Stimulated activated CD8-positive, alpha-beta memory T cell treated with anti-CD3 and anti-CD28 coated beads, Interleukin-4, amount 100 ng/mL, for 48 hours (primary cell): ENCODE data around the gene FAM53B.

ENCODE experiments used
- DNase-seq: peaks from one replicate; pipeline ENCODE4 v3.0.0-alpha.2; 2020

FAM53B gene

DNA sequence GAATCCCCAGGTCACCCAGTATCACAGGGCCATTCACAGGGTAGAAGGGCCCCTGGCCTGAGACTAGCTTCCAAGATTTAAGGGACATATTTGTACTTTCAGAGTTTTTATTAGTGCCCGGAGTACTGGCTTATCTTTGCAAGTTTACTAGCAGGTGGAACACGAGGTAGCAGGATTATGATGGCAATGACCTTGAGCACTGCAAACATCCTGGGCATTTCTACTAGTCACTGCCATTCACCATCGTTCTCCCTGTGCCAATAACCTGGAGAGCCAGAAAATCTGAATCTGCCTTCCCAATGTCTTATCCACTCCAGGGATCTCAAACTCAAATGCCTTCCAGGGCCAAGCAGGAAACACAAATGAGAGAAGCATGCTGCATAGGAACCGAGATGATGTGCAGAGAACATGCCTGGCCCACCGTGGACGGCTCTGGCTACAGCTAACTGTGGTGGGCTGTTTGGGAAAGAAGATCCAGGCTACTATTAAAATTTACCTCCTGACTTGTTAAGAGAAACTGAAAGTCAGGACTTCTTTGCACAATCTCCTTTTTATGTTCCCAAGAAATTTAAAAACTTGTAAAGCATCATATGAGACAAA, 16.7 kb downstream of the FAM53B start:
- DNase-seq: no peak

DNA sequence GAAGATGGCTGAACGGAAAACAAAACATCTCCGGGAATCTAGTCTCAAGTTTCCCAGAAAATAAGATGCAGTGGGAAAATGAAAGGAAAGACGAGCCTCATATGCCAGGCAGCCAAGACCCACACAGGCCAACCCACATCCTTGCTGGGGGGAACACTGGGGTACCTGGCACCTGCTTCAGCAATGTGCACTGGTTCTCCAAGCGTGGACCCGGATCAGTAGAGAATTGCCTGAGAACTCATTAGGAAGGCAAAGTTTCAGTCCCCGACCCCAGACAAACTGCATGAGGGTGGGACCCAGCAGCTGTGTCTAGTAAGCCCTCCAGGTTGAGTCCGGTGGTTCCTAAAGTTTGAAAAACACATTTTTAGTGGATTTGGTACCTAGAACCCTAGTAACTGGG, 18.4 kb downstream of the FAM53B start:
- no peak for DNase-seq

DNA sequence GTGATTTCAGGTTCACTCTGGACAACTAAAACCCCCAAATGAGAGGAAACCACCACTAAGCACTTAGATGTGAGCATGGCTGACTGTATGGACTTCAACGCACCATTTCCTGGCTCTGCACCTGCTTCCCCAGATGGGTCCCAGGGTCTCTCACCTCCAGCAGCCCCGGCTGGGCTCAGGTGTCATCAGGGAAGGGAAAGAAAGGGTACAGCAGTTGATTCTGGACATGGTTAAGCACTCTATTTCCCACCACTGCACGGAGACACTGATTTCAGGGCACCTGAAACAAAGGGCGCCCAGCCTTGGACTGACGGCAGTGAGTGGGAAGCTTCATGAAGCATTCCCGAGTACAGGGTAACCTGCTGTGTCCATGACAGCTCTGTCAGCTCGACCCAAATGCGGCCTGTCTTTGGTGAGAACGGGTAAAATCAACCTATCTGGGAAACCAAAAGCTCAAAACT, 19.0 kb downstream of the FAM53B start:
- no peak for DNase-seq

- no peak for DNase-seq
Measured at GRCh38 chr10:124724279-124725027, 19.7 kb downstream of the FAM53B start.

GRCh38 chr10:124723826-124724225, 20.4 kb downstream of the FAM53B start:
- no peak for DNase-seq

DNA sequence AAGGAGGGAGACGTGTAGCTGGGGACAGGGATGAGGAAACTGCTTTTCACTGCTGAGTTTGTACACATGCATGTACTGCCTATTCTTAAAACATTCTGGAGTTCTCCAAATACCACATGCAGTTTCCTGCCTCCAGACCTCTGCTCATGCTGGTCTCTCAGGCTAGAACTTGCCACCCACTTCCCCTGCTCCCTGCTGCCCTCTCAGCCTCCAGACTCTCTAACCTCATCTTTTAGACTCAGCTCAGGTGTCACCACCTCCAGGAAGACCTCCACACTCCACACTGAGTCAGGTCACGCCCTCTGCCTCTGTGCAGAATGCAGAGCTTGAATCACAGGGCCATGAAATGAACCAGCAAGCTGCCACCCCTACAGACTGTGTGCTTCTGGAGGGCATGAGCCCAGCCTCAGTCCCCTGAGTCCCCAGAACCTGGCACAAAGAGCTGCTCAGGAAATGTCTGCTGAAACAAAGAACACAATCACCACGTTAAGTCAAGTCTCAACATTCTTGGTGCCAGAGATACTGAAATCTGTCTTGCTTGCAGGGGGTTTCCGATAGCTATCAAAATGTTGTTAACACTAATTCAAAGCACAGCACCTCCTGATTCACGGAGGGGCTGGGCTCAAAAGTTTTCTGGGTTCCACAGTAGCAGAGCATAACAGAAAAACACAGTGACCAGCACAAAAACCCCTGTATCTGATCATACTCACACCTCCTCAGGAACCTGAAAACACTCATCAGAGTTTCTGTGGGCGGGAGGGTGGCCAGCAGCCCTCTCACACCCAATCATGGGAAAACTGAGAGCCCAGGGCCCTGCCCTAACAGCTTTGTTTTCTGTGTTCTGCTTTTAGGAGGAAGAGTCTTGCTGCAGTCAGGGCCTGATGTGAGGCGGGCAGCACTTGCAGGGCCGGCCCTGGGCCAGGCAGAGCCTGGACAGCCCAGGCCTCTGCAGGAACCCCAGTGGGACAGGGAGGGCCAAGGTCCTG, 21.1 kb downstream of the FAM53B start:
- peak; percentile 75 for DNase-seq

- DNase-seq: no peak
Measured at GRCh38 chr10:124721330-124722045, 22.7 kb downstream of the FAM53B start.

- DNase-seq: peak; percentile 75
Measured at GRCh38 chr10:124719213-124719851, 24.8 kb downstream of the FAM53B start.

DNA sequence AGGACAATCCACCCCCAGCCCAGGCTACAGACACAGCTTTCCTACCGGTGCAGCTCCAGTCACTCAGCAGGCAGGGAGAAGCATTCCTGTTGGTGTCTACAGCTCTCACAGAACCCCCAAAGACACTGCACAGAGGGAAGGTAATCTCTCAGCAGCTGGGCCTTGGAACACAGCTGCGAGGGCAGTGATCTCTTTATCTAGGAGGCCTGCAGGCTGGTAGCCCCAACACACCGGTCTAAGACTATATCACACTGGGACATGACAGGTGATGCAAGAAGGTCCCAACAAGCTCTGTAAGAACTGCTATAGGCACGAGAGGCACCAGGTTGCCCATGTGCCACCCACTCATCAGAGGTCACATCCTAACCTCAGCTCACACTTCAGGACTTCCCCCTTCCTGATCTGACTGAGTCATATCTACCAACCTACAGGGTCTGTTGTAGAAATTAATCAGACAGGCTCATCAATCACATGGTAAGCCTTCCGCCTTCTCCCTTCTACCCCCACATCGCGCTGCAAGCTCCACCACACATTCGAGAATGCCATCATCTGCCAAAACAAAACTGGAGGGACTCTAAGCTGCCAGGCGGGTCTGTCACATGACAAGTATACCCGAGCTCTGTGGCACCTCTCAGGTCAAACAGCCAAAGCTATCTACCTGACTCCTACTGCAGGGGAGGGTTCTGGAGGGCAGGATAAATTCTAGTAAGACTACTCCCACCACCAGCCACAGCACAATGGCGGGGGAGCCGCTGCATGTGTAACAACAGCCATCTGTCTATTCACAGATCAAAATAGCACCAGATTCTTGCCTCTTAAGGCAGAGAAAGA, 26.1 kb downstream of the FAM53B start:
- peak; percentile 80 for DNase-seq

GRCh38 chr10:124717041-124717757, 27.0 kb downstream of the FAM53B start:
- no peak for DNase-seq

DNA sequence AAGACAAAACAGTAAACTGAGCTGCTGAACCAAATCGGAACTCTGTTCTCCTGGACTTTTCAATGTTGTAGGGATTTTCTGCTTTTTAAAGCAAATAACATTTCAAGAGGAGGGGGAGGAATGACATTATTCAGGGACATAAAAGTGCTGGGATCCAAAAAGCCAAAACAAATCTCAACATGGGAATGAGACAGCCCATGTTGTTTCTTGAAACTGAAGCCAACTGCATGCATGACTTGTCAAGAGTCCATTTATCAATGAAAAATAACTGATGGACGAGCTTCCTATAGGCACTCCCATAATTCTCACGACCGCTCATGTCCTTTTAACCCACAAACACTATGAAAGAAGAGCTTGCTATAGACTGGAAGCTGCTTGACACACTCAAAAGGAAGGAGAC, 27.8 kb downstream of the FAM53B start:
- DNase-seq: no peak

- DNase-seq: no peak
Measured at GRCh38 chr10:124715439-124715838, 28.7 kb downstream of the FAM53B start.

DNA sequence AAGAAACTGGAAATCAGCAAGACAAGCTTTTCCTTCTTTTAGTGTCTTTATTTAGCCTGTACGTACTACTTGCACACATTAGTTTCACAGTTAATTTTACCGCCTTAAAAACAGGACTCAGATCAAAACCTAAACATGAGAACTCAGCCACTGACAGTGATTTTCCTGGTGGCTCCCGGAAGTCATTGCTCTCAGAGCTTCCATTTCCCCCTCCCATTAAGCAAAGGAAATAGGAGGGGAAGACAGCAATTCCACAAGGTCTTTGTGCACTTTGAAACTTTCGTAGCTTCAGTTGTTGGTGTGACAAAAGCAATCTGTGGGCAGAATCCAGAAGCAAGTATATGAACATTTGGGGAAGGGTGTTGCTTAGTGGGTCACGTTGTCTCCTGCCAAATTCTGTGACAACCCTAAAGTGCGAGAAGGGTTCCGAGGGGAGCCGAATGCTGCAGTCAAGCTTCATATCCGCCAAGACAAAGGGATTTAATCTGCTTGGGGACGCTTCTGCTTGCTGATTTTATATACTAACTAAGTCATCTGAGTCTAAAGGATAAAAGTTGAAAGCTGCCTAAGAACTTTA, 30.4 kb downstream of the FAM53B start:
- DNase-seq: no peak

DNA sequence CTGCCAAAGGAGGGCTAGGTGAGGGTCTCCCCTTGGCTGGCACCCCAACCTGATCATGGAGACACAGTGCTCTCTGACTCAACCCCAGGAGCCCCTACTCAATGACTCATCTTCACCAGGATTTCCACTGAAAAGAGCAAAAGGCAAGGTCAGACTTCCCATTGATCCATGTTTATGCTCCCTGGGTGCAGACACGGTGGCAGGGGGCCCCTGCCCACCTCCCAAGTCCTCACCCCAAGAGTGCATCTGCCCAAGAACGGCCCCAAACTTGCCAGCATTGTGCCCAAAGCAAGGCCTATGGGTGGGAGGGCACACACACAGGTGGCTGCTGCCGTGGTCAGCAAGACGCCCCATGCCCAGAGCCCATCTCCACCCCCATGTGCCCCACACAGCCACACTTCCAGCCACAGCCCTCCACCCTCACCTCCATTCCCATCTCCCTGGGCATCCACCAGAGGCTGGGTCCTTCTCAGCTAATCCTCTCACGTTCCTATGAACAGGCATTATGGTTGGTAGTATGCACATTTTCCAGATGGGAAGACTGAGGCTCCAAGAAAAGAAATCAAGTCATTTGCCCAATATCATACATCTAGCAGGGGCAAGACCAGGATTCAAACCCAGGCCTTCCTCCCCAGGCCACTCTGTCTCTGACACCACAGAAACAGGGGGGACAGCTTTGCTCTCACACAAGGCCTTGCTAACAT, 31.3 kb downstream of the FAM53B start:
- no peak for DNase-seq

DNA sequence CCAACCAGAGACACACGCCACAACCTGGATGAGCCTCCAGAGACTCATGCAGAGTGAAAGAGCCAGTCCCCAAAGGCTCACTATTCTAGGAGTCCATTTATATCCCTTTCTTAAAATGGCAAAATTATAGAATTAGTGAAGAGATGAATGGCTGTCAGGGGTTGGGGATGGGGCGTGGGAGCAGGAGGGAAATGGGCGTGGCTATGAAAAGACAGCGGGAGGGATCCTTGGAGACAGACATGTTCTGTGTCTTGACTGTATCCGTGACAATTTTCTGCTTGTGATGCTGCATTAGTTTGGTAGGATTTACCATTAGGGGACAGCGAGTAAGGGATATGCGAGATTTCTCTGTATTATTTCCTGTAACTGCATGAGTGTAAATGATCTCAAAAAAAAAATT, 33.0 kb downstream of the FAM53B start:
- DNase-seq: no peak

DNA sequence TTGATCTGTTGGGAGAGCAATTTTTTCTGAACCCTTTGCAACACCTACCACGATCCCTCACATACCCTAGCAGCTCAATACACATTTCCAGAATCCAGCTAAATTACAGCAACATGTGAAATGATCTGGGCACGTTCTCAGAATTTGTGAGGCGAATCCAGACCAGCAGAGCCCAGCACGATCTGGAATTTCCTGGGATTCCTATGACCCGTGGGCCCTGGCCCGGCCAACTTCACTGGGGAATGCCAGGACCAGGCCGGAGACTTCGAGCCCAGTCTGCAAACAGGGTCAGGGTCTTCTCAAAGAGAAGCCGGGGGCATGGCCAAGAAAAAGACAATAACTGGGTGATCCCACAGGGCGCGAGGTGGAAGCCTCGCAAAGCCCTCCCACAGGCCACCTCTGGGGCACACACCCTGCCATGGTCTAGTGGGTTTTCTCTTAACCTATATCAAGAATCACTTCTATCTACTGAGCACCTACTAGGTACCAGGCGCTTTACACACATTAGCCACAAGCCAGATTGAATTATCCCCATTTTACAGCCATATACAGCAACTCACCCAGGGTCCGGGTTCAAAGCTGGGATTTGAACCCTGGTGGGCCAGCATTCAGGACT, 33.8 kb downstream of the FAM53B start:
- DNase-seq: no peak

DNA sequence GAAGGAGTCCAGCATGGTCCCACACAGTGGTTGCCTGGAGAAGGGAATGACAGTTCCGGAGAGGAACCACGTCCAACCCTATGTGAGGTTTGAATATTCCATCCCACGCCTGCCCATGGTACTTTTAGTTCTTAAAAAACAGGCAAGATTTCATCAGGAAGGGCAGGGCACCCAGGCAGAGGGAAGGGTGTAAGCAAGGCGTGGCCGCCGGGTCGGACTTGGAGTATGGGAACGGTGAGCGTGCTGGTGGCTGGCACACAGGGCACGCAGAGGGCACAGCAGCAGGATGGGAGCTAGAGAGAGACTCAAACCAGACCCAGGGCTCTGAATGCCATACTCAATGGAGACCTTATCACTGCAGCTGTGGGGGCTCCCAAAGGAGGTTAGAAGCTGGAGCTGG, 34.3 kb downstream of the FAM53B start:
- no peak for DNase-seq

GRCh38 chr10:124708922-124709520, 35.2 kb downstream of the FAM53B start:
- no peak for DNase-seq
